HG03520 (cell line): ENCODE results near the gene TRAF1.
"Not testable (repeated sequence)": the region's sequence is repeated elsewhere in the genome, so short reads cannot be mapped to it uniquely, and the experiment has no call there.

Experiments
- ATAC-seq: cut with Tn5 transposase; IDR thresholded peaks from one replicate; pipeline ENCODE4 v1.9.1; 2021; ENCODE audit warnings: mild to moderate bottlenecking, moderate library complexity; ENCODE audit not compliant: unreplicated experiment

The TRAF1 gene

GRCh38 chr9:120926397-120926928 lies at the start of gene TRAF1:
Gene TRAF1 (minus strand): TSS chr9:120926796. CDS start chr9:120926075, 721 bp downstream.
- ATAC-seq = peak; percentile 11

DNA sequence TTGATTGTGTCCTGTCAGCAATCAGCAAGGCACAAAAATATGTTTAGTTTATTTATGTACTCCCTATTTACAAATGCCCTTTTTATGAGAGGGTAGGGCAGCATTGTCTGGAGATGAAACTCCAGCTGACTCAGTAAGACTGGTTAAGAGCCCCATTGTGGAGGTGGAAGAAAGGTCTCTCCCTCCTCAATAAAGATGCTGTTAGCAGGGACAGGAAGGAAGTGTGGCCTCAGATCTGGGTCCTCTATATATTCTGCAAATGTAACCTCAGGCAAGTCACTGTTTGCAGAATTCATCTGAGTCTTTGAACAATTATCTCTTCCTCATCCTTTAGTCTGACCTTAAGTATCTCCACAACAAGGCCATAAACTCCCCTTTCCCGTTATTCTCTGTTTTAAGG lies 48.3 kb upstream of the TRAF1 start:
- ATAC-seq = no peak

GRCh38 chr9:120974181-120974580 lies 47.6 kb upstream of the TRAF1 start:
- no peak for ATAC-seq

- no peak for ATAC-seq
Measured at GRCh38 chr9:120971938-120972337, 45.3 kb upstream of the TRAF1 start.

GRCh38 chr9:120971471-120971870 lies 44.9 kb upstream of the TRAF1 start:
- not testable (repeated sequence) for ATAC-seq

GRCh38 chr9:120970244-120970643 lies 43.6 kb upstream of the TRAF1 start:
- no peak for ATAC-seq

DNA sequence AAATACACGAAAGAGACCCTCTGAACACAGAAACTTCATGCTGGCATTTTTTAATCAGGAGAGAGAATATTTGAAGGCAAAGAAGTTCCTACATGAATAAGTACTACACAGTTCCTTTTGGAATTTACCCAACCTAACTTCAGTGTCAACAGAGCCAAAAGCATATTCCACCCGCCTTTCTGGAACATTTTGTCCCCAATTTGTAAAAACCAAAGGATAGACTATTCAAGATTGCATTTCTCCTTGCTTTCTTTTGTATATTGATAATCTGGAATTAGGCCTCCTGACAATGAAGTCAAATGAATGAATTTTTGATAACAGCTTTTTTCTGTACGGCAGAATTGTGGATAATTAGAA lies 39.4 kb upstream of the TRAF1 start:
- ATAC-seq = no peak

- no peak for ATAC-seq
Measured at GRCh38 chr9:120965344-120966012, 38.9 kb upstream of the TRAF1 start.

- ATAC-seq = no peak
Measured at GRCh38 chr9:120961936-120962335, 35.3 kb upstream of the TRAF1 start.

DNA sequence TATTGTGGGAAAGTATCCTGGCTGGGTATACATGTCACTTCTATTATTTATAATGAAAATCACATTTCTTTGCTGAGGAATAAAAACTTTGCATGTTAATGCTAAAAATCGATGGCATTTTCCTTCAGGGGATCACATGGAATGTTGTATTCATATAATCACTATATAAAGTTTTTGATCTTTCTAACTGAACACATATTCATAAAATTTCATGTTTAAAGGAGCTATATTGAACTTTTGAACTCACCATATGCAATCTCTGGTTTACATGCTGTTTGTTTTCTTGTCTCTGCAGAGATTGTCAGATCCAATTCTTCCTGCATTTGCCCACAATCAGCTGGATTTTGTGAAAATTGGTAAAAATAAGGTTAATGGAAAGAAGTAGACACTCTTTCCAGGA lies 33.4 kb upstream of the TRAF1 start:
- no peak for ATAC-seq

DNA sequence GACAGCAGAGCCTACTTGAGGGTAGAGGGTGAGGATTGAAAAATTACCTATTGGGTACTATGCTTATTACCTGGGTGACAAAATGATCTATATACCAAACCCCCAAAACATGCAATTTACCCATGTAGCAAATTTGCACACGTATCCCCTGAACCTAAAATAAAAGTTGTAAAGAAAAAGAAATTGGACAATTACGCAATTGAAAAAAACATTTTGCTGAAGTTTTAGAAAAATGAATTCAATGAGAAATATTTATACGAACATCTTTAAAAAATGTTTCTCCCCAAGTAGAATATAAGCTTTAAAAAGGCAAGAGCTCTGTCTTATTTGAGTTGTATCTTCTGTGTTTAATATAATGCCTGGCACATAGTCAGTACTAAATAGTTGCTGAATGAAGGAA lies 30.3 kb upstream of the TRAF1 start:
- no peak for ATAC-seq

DNA sequence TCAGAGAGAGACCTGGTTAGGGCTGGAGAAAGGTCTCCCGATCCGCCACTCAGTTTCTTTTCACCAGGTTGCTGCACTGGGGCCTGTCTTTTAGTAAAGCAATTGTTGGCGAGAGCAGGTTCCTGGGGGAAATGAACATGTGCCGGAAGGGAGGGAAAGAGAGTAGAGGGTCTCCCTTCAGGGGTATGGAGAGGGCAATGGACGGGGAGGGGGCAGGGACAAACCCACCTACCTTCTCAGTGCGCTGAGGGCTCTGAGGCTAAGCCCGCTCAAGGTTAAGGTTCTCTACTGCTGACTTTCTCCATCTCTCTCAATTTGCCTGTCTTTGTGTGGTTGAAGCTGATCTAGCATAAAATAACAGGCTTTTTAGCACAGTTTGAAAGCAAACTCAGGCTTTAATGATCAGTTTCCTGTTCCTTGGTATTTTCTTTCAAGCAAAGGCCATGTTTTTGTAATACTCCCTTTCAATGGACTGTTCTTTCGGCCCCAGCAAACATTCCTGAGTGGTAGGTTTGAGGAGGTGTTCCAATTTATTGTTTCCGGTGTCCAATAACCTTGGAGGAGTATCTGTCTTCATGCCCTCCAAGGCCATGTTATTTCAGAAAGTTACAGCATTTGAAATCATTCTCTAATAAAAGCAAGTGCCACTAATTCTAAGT lies 25.5 kb upstream of the TRAF1 start:
- ATAC-seq = no peak

DNA sequence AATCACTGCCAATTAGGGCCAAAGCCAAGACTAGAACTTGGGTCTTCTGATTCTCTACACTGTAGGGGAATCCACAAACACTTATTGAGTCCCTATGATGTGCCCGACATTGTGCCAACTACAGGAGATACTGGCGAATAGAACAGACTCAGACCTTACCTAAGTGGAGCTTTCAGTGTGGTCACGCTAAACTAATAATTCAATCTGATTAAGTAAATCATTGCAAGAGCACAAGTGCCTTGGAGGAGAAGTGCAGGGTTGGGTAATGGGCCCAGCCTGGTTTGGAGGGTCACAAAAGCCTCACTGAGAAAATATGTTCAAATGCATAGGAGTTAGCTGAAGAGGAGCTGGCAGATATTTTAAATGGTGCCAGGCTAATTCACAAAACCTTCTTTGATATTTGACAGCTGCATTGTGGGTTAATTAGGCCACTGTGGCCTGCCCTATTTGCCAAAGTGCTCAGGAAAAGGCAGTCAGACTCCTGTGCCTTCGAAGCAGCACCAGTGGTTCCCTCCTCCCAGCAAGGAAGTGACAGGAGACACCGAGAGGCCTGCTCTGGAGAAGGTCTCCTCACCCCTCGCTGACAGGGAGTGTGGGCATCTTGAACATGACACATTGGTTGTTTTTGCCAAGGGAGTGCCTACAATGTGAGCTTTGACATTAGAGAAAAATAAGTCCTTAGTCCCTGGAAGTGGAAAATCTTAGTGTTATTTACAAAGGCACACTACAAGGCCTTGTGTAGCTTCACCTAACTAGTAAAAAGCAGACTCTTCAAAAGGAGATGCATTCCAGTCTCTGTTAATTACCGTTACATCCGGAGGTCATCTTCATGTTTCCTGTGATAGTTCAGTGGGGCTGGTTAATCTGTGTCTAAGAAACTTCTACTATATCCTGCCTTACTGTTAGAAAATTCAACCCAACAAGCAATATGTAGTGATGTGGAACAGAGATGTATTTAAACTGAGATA lies 24.1 kb upstream of the TRAF1 start:
- no peak for ATAC-seq

DNA sequence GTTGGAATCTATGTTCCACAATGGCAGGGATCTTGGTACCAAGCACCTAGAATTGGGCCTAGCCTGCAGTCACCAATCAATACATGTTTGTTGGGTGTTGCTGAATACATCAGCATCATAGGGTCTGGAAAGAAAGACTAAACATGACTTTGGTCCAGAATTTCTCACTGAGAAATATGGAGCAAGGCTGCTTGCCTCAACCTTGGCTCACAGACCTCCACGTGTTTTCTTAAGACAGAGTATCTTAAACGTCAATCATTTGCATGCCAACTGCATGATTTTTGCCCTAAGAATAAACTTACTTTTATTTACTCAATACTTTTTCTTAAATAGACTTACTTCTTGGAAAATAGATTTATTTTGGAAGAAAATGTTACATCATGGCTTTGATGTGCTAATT lies 22.7 kb upstream of the TRAF1 start:
- ATAC-seq = no peak

DNA sequence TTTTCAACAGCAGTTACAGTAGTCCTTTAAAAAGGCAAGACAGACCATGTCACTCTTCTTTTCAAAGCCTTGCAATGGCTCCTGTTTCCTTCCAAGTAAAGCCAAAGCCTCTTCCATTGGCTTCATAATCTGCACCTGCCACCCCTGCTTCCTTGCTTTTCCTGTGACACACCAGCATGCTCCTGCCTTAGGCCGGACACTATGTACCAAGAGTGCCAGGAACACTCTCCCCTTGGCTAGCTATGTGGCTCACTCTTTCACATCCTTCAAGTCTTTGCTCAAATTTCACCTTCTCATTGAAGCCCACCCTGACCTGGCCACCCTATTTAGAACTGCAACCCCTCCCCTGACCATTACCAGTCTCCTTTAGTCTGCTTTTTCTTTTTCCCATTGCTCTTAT lies 22.2 kb upstream of the TRAF1 start:
- ATAC-seq = no peak

- no peak for ATAC-seq
Measured at GRCh38 chr9:120947222-120947621, 20.6 kb upstream of the TRAF1 start.

- ATAC-seq = no peak
Measured at GRCh38 chr9:120946259-120946658, 19.7 kb upstream of the TRAF1 start.

GRCh38 chr9:120944948-120945347 lies 18.4 kb upstream of the TRAF1 start:
- ATAC-seq = no peak

- no peak for ATAC-seq
Measured at GRCh38 chr9:120944434-120944843, 17.8 kb upstream of the TRAF1 start.

DNA sequence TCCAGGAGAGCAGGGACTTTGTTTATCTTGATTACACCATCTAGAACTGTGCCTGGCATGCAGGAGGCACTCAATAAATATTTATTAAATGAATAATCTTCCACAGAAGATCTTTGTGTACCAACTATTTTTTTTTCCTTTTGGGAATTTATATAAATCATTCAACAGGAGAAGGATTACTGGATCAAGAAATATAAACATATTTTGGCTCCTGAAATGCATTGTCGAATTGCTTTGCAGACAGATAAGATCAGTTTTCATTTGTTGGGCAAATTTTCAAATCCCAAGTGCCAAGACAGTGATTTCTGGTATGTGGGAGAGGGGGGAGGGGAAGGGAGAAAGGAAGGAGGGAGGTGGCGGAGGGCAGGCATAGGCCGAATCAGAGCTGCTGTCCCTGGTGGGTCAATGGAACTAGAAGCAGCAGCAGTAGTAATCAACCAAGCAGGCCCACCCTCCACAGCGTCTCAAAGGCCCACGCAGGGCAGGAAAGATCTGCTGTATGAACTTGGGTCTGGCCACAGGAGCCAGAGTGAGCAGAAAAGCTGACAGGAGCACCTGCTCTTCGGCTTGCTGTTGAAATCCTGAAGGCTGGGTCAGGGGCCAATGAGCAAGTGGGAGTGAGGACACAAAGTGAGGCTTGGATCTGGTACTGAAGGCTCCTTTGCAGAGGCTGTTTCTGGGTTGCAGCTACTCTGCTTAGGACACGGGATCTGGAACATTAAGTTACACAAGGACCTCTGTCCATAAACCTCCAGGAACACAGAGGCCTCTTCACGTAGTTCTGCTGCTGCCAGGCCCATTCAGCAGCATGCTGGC lies 15.8 kb upstream of the TRAF1 start:
- ATAC-seq = no peak
